ENCODE results near the gene ANLN.

ANLN gene

GRCh38 chr7:36430186-36430585 is 40.5 kb downstream of the ANLN start:
- TF ChIP-seq CTCF (IDR thresholded peaks at IDR 0.05; ENCODE audit: insufficient read depth, low read depth, low read length, missing control alignments) = no peak
- no peak for DNase-seq (ENCODE audit: low read depth)
- no peak overlapping the region for H3K4me3 ChIP-seq (ENCODE audit: low read depth, low read length)

GRCh38 chr7:36430881-36431280 is 41.2 kb downstream of the ANLN start:
- DNase-seq (ENCODE audit: low read depth) = no peak
- TF ChIP-seq CTCF (IDR thresholded peaks at IDR 0.05; ENCODE audit: insufficient read depth, low read depth, low read length, missing control alignments) = no peak
- H3K4me3 ChIP-seq (ENCODE audit: low read depth, low read length) = no peak overlapping the region

GRCh38 chr7:36438211-36438610 is 48.5 kb downstream of the ANLN start:
- no peak overlapping the region for H3K4me3 ChIP-seq (ENCODE audit: low read depth, low read length)
- no peak for TF ChIP-seq CTCF (IDR thresholded peaks at IDR 0.05; ENCODE audit: insufficient read depth, low read depth, low read length, missing control alignments)
- DNase-seq (ENCODE audit: low read depth) = no peak

- no peak overlapping the region for H3K4me3 ChIP-seq (ENCODE audit: low read depth, low read length)
- DNase-seq (ENCODE audit: low read depth) = no peak
- TF ChIP-seq CTCF (IDR thresholded peaks at IDR 0.05; ENCODE audit: insufficient read depth, low read depth, low read length, missing control alignments) = no peak
Observed at GRCh38 chr7:36439624-36440023, 50.0 kb downstream of the ANLN start.

GRCh38 chr7:36440880-36441279 is 51.2 kb downstream of the ANLN start:
- TF ChIP-seq CTCF (IDR thresholded peaks at IDR 0.05; ENCODE audit: insufficient read depth, low read depth, low read length, missing control alignments) = no peak
- DNase-seq (ENCODE audit: low read depth) = no peak
- H3K4me3 ChIP-seq (ENCODE audit: low read depth, low read length) = no peak overlapping the region

GRCh38 chr7:36441344-36442022 is 51.8 kb downstream of the ANLN start:
- DNase-seq (ENCODE audit: low read depth) = no peak
- TF ChIP-seq CTCF (IDR thresholded peaks at IDR 0.05; ENCODE audit: insufficient read depth, low read depth, low read length, missing control alignments) = no peak
- H3K4me3 ChIP-seq (ENCODE audit: low read depth, low read length) = no peak overlapping the region

GRCh38 chr7:36448781-36449379 is 59.2 kb downstream of the ANLN start:
- TF ChIP-seq CTCF (IDR thresholded peaks at IDR 0.05; ENCODE audit: insufficient read depth, low read depth, low read length, missing control alignments) = no peak
- no peak overlapping the region for H3K4me3 ChIP-seq (ENCODE audit: low read depth, low read length)
- DNase-seq (ENCODE audit: low read depth) = no peak

All from GM12865 (cell line).